ENCODE measurements around the gene CUTC. TPM values are rescaled to one million over a fixed set of nuclear protein-coding genes. Genes with fewer than 3 reads are reported as not detected.

Gene CUTC
- total and polyA plus RNA-seq, 10 donors = 25.2 to 50.5 (median 38.1) TPM

- Histone ChIP-seq H3K4me1 (no peaks in the 10 kb centered on the region), H3K27me3 (replicated peaks in 1 of 7) (no peaks in the 10 kb centered on the region), H3K9me3 (no peaks in the 10 kb centered on the region), H3K36me3 (peaks cover 0 to 94% (median 46%) of the 10 kb centered on the region in 6 donors), H3K27ac (no peak overlapping the region), H3K4me3 (no peak overlapping the region)
- TF ChIP-seq CTCF (IDR thresholded peaks at IDR 0.05 in 8 of 11, conservative IDR thresholded peaks at IDR 0.05 in 3 of 11) = no peak
- no peak for TF ChIP-seq POLR2AphosphoS5 (IDR thresholded peaks at IDR 0.05)
- no peak for TF ChIP-seq POLR2A (IDR thresholded peaks at IDR 0.05)
- intact Hi-C loops (cut with DNase I; ENCODE audit: low total_unique reads) = no loop called here
- WGBS, 5 donors = 93 to 97% (median 96%) methylated on average over 3 of the region's 3 CpGs
- DNase-seq = no peak
These were observed 38.0 kb upstream of the CUTC start for GRCh38 chr10:99693933-99694583.

- Histone ChIP-seq H3K9me3 (no peaks in the 10 kb centered on the region), H3K27me3 (replicated peaks in 1 of 7) (no peaks in the 10 kb centered on the region), H3K36me3 (peaks cover 0 to 100% (median 53%) of the 10 kb centered on the region in 6 donors), H3K4me3 (no peak overlapping the region), H3K27ac (no peak overlapping the region), H3K4me1 (no peaks in the 10 kb centered on the region)
- intact Hi-C loops (cut with DNase I; ENCODE audit: low total_unique reads) = no loop called here
- TF ChIP-seq POLR2A (IDR thresholded peaks at IDR 0.05) (no peak), CTCF (IDR thresholded peaks at IDR 0.05 in 8 of 11, conservative IDR thresholded peaks at IDR 0.05 in 3 of 11) (no peak), POLR2AphosphoS5 (IDR thresholded peaks at IDR 0.05) (no peak)
- 89 to 94% (median 90%) methylated on average over 6 of the region's 6 CpGs for whole genome bisulfite sequencing, 5 donors
- DNase-seq = no peak
These were observed 36.3 kb upstream of the CUTC start for GRCh38 chr10:99695761-99696160.

- no peak for TF ChIP-seq POLR2AphosphoS5 (IDR thresholded peaks at IDR 0.05)
- no peak for TF ChIP-seq POLR2A (IDR thresholded peaks at IDR 0.05)
- no peak for TF ChIP-seq CTCF (IDR thresholded peaks at IDR 0.05 in 8 of 11, conservative IDR thresholded peaks at IDR 0.05 in 3 of 11)
- no peak for DNase-seq
- Histone ChIP-seq H3K27ac (no peak overlapping the region), H3K4me1 (no peaks in the 10 kb centered on the region), H3K36me3 (peaks cover 0 to 100% (median 65%) of the 10 kb centered on the region in 6 donors), H3K4me3 (no peak overlapping the region), H3K9me3 (no peaks in the 10 kb centered on the region), H3K27me3 (replicated peaks in 1 of 7) (no peaks in the 10 kb centered on the region)
- intact Hi-C loops (cut with DNase I; ENCODE audit: low total_unique reads) = no loop called here
- 85 to 94% (median 89%) methylated on average over 8 of the region's 8 CpGs for WGBS, 5 donors
These were observed 33.4 kb upstream of the CUTC start for GRCh38 chr10:99698504-99699080.

GRCh38 chr10:99700649-99701048, 31.4 kb upstream of the CUTC start:
- no peaks in the 10 kb centered on the region for H3K27me3 ChIP-seq (replicated peaks in 1 of 7)
- H3K4me1 ChIP-seq = no peaks in the 10 kb centered on the region
- no peak for TF ChIP-seq CTCF (IDR thresholded peaks at IDR 0.05 in 8 of 11, conservative IDR thresholded peaks at IDR 0.05 in 3 of 11)
- TF ChIP-seq POLR2A (IDR thresholded peaks at IDR 0.05) = no peak
- no peak for TF ChIP-seq POLR2AphosphoS5 (IDR thresholded peaks at IDR 0.05)
- 91 to 96% (median 95%) methylated on average over 4 of the region's 4 CpGs for WGBS, 5 donors
- H3K27ac ChIP-seq = no peak overlapping the region
- H3K4me3 ChIP-seq = no peak overlapping the region
- no peaks in the 10 kb centered on the region for H3K9me3 ChIP-seq
- peaks cover 0 to 100% (median 83%) of the 10 kb centered on the region in 6 donors for H3K36me3 ChIP-seq
- intact Hi-C loops (cut with DNase I; ENCODE audit: low total_unique reads) = no loop called here
- no peak for DNase-seq

Data from spleen (tissue), 11 donors.